GM11168 (cell line): ENCODE measurements around the gene FIZ1.

Experiments
- in situ Hi-C: fragments of 300-500 bp; cut with MboI; formaldehyde crosslinking; loops from one replicate; pipeline ENCODE4 v1.12.0; 2022; ENCODE audit warnings: low sequenced_read_pairs; ENCODE audit not compliant: unreplicated experiment

FIZ1 gene, protein sequence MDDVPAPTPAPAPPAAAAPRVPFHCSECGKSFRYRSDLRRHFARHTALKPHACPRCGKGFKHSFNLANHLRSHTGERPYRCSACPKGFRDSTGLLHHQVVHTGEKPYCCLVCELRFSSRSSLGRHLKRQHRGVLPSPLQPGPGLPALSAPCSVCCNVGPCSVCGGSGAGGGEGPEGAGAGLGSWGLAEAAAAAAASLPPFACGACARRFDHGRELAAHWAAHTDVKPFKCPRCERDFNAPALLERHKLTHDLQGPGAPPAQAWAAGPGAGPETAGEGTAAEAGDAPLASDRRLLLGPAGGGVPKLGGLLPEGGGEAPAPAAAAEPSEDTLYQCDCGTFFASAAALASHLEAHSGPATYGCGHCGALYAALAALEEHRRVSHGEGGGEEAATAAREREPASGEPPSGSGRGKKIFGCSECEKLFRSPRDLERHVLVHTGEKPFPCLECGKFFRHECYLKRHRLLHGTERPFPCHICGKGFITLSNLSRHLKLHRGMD

DNA sequence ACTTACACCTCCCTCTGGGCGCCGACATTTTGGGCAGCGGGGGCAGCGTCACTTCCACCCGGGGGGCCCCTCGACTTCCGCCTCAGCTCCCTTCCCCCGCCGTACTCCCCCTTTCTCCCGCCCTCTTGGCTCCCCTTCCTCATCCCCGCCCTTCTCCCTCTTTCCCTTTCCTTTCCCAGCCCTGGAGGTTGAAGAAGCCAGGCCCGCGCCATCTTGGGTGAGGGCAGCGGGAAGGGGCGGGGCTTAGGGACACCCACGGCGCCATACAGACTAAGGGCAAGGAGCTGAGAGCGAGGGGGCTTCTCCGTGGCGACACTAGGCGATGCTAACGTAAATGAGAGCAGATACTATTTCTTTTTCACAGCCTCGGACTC is at the start of gene FIZ1:
Gene FIZ1 (minus strand): TSS at position 50 of the 374 bp plus-strand sequence. CDS start 1,652 bp downstream, outside the sequence.
- in situ Hi-C loops, result no loop called here

DNA sequence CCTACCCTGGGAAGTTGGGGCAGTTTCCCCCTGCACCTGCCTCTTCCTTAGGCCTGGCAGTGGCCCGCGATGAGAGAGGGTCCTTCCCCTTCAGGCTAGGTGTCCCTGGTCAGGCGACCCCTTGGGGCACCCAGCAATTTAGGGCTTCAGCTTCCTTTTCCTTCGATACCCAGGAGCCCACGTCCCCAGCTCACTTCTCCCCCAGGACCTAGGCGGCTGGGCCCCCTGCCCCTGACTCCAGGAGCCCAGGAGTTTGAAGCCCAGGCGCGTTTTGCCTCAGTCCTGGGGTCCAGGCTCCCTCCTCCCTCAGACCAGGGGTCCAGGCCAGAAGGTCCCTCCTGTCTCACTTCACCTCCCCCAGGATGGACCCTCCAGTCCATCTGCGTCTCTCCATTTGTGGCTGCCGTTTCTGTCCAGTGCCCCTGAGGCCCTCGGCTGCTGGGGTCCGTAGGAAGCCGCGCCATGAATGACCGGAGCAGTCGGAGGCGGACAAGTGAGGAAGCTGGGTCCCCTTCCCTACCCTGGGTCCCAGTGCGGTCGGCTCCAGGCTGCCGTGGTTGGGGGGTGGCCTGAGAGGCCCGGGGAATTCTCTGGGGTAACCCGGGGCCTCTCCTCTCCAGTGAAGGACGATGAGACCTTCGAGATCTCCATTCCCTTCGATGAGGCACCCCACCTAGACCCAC is 49.4 kb upstream of the FIZ1 start:
- in situ Hi-C loops, result no loop called here

DNA sequence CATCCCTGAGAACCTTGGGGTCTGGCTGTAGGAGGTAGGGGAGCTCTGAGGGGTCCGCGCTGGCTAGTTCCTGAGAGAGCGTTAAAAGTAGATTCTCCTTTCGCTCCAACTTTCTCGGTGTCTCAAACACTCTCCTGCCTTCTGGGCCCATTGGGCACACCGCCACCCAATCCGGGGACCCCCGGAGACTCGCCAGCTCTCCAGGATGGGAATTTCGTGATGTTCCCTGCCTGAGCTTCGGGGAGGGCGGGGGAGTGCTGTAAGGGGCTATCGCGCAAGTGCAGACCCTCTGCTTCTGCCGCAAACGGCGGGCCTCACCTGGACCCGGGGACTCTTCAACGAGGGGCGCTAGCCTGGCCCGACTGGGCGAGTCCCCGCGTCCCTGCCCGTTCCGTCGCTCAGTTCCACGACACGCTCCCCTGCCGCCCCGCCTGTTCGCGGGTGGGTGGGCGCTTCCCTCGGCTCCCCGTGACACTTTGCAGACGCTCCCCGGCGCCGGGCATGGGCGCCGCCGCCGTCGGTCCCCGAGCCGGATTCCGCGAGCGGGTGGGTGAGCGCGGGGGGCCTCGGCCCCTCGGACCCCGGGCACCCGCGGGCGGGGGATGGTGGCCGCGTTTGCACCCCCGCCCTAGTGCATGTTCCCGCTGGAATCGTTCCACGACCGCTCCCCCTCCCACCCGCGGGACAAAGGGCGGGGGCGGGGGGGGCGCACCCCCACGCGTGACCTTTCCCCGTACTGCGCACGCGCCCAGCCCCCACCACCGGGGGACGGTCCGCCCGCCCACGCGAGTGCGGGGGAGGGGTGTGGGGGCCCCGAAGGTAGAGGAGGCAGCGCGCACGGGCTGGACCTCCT is 48.6 kb upstream of the FIZ1 start, which contains the start of gene CCDC106:
Gene CCDC106 (plus strand): TSS at position 481 of the 853 bp plus-strand sequence. CDS start 835 bp downstream, outside the sequence.
- in situ Hi-C loops, result no loop called here

DNA sequence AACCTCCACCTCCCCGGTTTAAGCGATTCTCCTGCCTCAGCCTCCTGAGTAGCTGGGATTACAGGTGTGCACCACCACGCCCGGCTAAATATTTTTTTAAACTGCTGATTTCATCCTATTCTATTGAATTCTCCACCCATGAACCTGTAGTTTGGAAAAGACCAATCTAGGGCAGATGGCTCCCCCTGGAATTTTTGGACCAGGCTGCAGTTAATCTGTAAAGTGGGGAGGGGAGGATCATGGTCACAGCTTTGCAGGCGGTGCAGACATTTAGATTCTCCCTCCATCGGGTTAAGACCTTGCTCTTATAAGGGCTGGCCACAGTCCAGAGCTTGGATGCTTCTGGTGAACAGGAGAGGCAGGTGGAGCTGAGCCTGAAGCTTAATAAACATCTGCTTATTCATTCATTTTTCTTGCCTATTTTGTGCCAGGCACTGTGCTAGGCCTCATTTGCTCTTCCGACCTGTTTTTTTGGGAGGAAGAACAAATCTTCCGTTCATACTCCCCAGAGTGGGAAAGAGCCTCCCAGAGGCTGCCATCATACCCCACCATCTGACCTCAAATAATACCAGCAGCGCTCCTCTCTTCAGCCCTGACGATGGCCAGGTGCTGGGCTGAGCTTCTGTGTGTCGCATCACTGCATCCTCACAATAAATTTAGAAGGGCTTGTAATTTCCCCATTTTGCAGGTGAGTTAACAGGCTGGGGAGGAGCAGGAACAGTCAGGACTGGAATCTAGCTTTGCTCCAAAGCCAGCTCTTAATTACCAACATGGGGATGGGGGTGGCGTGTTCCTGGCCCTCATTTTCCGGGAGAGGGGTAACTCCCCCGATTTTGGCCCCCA is 47.8 kb upstream of the FIZ1 start:
- in situ Hi-C loops, result no loop called here

DNA sequence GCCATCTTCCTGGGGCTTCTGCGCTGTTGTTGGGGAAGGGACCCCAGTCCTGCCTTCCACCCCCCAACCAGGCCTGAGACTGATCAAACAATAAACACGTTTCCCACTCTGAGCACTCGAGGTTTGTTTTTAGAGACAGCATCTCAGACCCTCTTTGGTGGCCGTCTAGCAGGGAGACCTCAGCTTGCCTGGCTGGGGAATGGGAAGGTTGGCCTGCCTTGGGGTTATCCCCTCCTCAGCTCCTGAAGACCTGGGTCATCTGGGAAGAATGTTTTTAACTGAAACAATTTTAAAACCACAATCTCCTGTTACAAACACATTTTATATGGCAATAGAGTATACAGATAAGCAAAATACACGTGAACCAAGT is 46.2 kb upstream of the FIZ1 start:
- in situ Hi-C loops, result no loop called here

DNA sequence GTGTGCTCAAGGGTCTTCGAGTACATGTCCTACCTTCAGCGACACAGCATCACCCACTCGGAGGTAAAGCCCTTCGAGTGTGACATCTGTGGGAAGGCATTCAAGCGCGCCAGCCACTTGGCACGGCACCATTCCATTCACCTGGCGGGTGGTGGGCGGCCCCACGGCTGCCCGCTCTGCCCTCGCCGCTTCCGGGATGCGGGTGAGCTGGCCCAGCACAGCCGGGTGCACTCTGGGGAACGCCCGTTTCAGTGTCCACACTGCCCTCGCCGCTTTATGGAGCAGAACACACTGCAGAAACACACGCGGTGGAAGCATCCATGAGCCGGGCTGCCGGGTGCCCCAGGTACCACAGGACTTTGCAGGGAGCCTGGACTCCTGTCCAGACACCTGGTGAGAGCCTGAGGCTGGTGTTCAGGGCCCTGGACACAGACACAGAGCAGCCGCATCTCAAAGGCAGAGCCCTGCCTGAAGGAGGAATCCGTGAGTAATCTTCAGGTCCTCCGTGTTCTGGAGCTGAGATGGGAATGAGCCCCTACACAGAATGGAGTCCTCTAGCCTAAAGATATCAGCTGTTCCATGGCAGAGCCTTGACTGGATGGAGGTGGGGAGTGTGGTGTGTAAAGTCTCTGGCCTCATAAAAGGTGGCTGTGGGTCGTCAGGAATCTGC is 45.7 kb upstream of the FIZ1 start:
- in situ Hi-C loops, result no loop called here

DNA sequence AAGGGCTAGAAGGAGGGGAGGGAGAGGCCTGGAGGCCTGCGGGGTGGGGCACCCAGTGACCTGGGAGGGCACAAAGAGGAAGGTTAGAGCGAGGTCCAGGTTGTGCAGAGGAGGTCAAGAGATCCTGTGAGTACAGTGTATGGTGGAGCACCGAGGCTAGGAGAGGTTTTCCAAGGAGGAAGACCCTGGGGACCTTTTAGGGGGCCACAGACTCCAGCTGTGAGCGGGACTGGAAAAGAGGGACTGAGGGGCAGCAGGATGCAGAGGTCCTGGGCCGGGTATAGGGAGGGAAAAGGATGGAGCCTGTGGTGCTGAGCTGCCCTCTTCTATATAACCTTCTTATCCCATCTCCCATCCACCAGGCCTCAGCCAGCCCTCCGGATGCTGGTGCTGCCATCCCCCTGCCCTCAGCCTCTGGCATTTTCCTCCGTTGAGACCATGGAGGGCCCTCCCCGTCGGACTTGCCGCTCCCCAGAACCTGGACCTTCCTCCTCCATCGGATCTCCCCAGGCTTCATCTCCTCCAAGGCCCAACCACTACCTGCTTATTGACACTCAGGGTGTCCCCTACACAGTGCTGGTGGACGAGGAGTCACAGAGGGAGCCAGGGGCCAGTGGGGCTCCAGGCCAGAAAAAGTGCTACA is 45.0 kb upstream of the FIZ1 start:
- in situ Hi-C loops, result no loop called here

DNA sequence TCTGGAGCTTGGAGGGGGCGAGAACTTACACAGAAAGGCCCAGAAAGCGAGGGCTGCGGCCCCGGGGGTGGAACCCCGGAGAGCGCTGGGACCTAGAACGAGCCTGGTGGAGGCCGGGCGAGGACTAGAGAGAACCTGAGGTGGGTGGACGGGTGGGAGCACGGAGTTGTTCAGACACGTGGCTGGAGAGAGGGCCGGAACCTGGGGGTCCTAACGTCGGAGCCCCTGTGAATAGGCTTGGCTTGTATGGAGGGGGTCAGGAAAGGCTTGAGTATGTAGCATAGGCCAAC is 44.5 kb upstream of the FIZ1 start:
- in situ Hi-C loops, result no loop called here

DNA sequence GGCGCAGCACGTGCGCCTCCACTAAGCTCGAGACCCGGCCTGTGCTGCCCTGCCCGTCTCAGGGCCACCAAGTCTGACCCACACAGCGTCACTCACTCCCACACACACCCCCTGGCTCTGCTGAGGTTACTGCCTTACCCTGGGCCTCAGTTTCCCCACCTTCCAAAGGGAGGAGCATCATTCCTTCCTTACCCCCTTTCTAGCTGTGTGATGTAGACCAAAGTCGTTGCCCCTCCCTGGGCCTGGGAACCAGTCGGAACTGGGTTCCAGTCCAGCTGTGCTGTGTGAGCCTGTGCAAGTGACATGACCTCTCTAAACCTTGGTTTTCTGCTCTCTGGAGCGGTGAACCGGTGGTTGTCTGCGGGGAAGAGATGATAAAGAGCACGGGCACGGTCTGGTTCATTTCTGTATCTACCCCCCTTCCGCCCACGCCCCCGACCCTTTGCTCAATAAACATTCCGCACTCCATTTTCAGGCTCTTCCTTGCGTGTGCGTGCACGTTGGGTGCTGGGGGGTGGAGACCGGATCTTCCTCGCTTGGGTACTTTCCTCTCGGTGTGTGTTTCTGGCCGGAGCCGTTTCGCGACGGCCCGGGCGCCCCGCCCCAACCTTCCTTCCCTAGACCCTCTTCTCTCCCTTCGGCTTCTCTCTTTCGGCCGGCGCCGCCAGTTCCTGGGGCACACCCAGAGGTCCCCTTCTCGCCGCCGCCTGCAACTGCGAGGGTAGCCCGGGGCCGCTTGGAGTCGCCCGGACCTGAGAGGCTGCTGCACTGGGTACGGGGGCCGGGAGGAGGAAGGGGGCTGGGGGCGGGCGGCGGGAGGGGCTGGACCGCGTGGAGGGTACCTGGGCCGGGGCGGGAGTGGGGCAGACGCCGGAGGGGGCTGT is 43.9 kb upstream of the FIZ1 start, which contains the start of gene ZNF581:
Gene ZNF581 (plus strand): TSS at position 647 of the 884 bp plus-strand sequence. CDS start 923 bp downstream, outside the sequence.
- in situ Hi-C loops, result no loop called here

DNA sequence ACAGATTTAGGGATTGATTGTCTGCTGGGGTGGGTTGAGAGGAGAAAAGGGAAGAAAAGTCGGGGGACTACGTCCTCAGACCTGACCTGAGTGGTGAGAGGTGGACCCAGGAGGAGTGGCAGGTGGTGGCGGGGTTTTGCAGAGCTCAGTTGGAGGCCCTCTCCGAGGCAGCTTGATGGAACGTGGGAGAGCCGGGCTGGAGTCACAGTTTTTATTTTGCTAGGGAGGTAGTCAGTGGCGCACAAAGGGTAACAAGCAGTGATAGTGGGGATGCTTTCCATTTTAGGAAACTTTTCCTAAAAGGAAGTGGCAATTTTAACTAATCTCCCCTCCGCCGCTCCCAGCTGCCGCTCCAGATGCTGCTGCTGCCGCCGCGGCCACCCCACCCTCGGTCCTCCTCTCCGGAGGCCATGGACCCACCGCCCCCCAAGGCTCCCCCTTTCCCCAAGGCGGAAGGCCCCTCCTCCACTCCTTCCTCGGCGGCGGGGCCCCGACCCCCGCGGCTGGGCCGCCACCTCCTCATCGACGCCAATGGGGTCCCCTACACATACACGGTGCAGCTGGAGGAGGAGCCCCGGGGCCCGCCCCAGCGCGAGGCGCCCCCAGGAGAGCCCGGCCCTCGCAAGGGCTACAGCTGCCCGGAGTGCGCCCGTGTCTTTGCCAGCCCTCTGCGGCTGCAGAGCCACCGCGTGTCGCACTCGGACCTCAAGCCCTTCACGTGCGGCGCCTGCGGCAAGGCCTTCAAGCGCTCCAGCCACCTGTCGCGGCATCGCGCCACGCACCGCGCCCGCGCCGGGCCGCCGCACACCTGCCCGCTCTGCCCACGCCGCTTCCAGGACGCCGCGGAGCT is 43.1 kb upstream of the FIZ1 start:
- in situ Hi-C loops, result no loop called here

DNA sequence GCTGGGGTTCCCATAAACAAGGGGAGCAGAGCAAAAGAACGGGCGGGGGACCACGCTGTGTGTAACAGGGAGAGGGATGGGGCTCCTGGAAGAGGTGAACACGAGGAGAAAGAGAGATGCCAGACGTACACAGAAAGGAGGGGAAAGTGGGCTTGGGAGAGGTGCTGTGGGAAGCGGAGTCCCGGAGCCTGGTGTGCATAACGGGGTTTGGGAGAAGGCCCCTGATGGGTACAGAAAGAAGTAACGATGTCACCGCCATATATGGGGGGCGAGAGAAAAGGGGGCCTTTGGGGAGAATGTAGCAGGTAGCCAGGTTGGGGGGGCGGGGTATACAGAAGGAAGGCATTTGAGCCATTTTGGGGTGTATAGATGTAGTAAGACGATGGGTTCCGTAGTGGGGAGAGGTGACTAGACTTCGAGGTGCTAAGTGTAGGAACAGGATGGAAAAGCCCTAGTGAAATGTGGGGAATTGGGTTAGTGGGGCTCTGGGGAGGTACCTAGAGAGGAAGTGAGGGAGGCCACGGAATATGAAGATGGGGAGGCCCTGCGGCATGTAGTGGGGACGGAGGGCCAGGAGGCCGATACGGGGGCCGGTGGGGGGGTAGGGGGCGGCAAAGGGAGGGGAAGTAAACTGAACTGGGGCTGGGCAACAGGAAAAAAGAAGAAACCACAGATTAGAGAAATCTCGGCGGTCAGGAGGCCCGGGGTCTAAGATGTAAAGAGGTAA is 42.3 kb upstream of the FIZ1 start:
- in situ Hi-C loops, result no loop called here

DNA sequence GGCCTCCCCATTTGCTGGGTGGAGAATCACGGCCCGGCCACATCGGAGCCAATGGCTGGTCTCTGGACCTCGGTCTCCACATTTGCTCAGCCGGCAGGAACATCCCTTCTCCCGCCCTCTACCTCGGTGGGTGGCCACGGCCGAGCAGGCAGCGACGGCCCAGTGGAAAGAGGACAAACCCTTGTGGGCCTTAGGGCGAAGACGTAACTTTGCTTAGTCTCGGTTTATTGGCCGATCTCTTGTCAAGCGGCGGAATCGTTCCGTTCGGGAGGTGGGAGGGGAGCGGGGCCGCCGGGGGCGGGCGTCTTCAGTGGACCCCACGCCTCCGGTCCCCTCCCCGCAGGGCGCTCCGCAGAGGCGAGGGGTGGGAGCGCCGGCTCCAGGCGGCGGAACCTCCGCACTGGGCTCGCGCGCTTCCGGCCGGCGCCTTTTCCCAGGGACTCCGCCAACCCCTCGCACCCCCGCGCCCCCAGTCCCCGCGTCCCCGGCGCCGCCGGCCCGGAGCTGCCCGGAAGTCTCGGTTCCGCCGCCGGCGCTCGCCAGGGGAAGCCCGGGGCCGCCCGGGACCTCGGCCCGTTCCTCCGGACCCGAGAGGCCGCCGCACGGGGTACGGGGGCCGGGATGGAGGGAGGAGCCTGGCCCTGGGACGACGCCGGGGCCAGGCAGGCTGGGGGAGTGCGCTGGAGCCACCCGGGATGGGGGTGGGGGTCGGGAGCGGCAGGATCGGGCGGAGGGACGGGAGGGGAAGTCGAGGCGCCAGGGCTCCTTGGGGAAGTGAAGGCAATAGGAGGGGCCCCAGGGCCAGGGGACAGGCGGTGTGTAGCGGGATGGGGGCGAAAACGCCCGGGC is 41.5 kb upstream of the FIZ1 start, which contains the start of gene ZNF580:
Gene ZNF580 (plus strand): TSS at position 426 of the 849 bp plus-strand sequence. CDS start 1,507 bp downstream, outside the sequence.
- in situ Hi-C loops, result no loop called here

DNA sequence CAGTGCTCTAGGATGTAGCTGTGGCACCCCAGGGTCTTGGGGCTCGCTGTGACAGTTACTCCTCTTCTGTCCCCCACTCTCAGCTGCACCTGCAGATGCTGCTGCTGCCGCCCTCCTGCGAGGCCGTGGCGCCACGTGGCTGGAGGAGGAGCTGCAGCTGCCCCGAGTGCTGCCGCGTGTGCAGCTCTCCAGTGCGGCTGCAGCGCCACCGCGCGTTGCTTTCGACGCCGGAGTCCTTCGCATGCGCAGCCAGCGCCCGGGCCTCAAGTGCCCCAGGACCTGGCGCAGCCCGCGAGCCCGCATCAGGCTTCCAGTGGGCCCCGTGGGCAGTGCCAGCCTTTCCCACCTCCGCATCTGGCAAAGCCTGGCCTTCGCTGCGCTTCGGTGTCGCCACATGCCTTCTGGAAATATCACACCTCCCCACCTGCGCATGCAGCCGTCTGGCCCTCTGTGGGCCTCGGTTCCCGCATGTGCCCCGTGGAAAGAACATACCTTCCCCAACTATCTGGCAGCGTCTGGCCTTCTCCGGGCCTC is 40.8 kb upstream of the FIZ1 start:
- in situ Hi-C loops, result no loop called here

DNA sequence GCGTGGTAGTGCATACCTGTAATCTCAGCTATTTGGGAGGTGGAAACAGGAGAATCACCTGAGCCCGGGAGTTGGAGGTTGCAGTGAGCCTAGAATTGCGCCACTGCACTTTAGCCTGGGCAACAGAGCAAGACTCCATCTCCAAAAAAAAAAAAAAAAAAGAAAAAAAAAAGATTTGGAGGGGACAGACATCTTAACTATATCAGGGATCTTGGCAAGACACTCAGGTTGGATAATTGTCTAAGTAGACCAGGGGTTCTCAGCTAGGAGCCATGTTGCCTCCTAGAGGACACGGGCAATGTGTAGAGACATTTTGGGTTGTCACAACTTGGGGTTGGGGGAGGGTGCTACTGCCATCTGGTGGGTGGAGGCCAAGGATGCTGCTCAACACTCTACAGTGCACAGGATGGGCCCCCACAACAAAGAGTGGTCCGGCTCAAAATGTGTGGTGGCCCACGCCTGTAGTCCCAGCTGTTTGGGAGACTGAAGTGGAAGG is 39.6 kb upstream of the FIZ1 start:
- in situ Hi-C loops, result no loop called here

DNA sequence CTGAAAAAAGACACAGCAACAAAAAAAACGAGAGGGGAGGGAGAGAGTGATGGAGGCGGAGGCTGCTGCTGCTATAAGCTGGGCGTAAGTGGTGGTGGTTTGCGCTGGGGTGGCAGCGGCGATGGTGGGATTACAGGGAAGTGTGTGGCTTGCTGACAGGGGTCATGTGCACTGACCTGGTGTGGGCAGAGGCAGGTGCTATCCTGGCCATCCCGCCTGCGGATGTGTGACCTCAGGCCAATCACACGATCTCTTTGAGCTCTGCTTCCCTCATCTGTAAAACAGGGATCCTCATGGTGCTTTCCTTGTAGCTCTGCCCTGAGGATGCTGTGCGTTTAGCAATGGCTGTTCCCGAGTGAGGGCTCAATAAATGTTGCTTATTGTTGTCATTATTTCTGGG is 38.2 kb upstream of the FIZ1 start:
- in situ Hi-C loops, result no loop called here
